Fibroblast of skin of left biceps (primary cell): ENCODE measurements around the gene EIF4E.
"Not testable (repeated sequence)": the region's sequence is repeated elsewhere in the genome, so short reads cannot be mapped to it uniquely, and the experiment has no call there.

ENCODE experiments used
- DNase-seq, 2 experiments: peaks; one replicate each; pipeline ENCODE4 v3.0.0-alpha.2; 2013; ENCODE audit warnings: low read depth in 2 of 2

Gene EIF4E

GRCh38 chr4:98932539-98932938, 3.6 kb upstream of the EIF4E start:
- no peak for DNase-seq

GRCh38 chr4:98930311-98930865, 1.5 kb upstream of the EIF4E start:
- DNase-seq, result no peak

- DNase-seq, result peak; percentile 26 to 44
Measured at GRCh38 chr4:98929341-98930267, 671 bp upstream of the EIF4E start.

GRCh38 chr4:98928131-98928504, 815 bp downstream of the EIF4E start:
- peak; percentile 15 to 32 for DNase-seq

GRCh38 chr4:98926257-98926656, 2.7 kb downstream of the EIF4E start:
- DNase-seq, result not testable (repeated sequence)

- no peak for DNase-seq
Measured at GRCh38 chr4:98921292-98921691, 7.6 kb downstream of the EIF4E start.

- peak; percentile 40 to 44 for DNase-seq
Measured at GRCh38 chr4:98919996-98920395, 8.9 kb downstream of the EIF4E start.

GRCh38 chr4:98910728-98911127, 18.2 kb downstream of the EIF4E start:
- DNase-seq, result not testable (repeated sequence)

GRCh38 chr4:98909646-98910401, 19.1 kb downstream of the EIF4E start:
- no peak for DNase-seq

- DNase-seq, result no peak
Measured at GRCh38 chr4:98908703-98909262, 20.1 kb downstream of the EIF4E start.

- DNase-seq, result no peak
Measured at GRCh38 chr4:98908182-98908581, 20.8 kb downstream of the EIF4E start.

- no peak for DNase-seq
Measured at GRCh38 chr4:98905839-98906238, 23.1 kb downstream of the EIF4E start.

- DNase-seq, result no peak
Measured at GRCh38 chr4:98905297-98905696, 23.6 kb downstream of the EIF4E start.

GRCh38 chr4:98903963-98904362, 25.0 kb downstream of the EIF4E start:
- DNase-seq, result no peak

- no peak for DNase-seq
Measured at GRCh38 chr4:98903561-98903960, 25.4 kb downstream of the EIF4E start.

- no peak for DNase-seq
Measured at GRCh38 chr4:98899277-98899676, 29.7 kb downstream of the EIF4E start.

- DNase-seq, result no peak
Measured at GRCh38 chr4:98891478-98892337, 37.2 kb downstream of the EIF4E start.

- no peak for DNase-seq
Measured at GRCh38 chr4:98890702-98891455, 38.1 kb downstream of the EIF4E start.

GRCh38 chr4:98887145-98887544, 41.8 kb downstream of the EIF4E start:
- DNase-seq, result no peak

- not testable (repeated sequence) for DNase-seq
Measured at GRCh38 chr4:98886382-98886781, 42.6 kb downstream of the EIF4E start.
